ENCODE results near the gene ALOX5. TPM values are rescaled to one million over a fixed set of nuclear protein-coding genes. Genes with fewer than 3 reads are reported as not detected.
A peak's percentile ranks its signal among the peaks of the same experiment; 100 is the strongest.
"Not testable (repeated sequence)": the region's sequence is repeated elsewhere in the genome, so short reads cannot be mapped to it uniquely, and the experiment has no call there.

Gene ALOX5
- total RNA-seq (10 to 100 TPM; 11.2 to 16.9 TPM), polyA plus RNA-seq (1 to 10 TPM; 2.9 to 5.6 TPM)

GRCh38 chr10:45373576-45374349 lies at the start of gene ALOX5:
Gene ALOX5 (plus strand): TSS chr10:45374216. CDS start chr10:45374280, 64 bp downstream.
- peak; percentile 79 for DNase-seq (ENCODE audit: low spot score)
- H3K4me3 ChIP-seq (ENCODE audit: low read depth in 1 of 3, low read length in 3 of 3): peak within 1 kb of the TSS; percentile 40 to 54 (median 52)
- WGBS: 2% methylated on average over 59 of the region's 59 CpGs
- H3K9me3 ChIP-seq (ENCODE audit: control insufficient read depth in 4 of 4, low read length in 3 of 4): no peaks in the 10 kb centered on the region
- H3K27ac ChIP-seq (ENCODE audit: low read depth in 1 of 2, low read length in 2 of 2): peak within 1 kb of the TSS; percentile 31 to 46
- peaks cover 8 to 19% (median 16%) of the 10 kb centered on the region in 4 donors for H3K4me1 ChIP-seq (ENCODE audit: control insufficient read depth in 4 of 4, insufficient read depth in 4 of 4, low read length in 3 of 4)
- H3K9ac ChIP-seq (ENCODE audit: low read depth in 1 of 2, low read length in 2 of 2): no peak within 1 kb of the TSS
- H3K27me3 ChIP-seq (ENCODE audit: control insufficient read depth in 4 of 4, insufficient read depth in 4 of 4, low read length in 3 of 4): peaks cover 0 to 5% (median 2%) of the 10 kb centered on the region in 4 donors
- H3K36me3 ChIP-seq (ENCODE audit: control insufficient read depth in 4 of 4, insufficient read depth in 3 of 4, low read depth in 1 of 4, low read length in 3 of 4): no peaks in the 10 kb centered on the region
- TF ChIP-seq ATF3 (IDR thresholded peaks at IDR 0.05) (no peak), GABPA (IDR thresholded peaks at IDR 0.05 in 1 of 2, conservative IDR thresholded peaks at IDR 0.05 in 1 of 2) (no peak), FOXA2 (IDR thresholded peaks at IDR 0.05) (no peak), REST (IDR thresholded peaks at IDR 0.05) (no peak), YY1 (IDR thresholded peaks at IDR 0.05) (no peak), HNF4G (IDR thresholded peaks at IDR 0.05) (no peak), RAD21 (IDR thresholded peaks at IDR 0.05) (no peak), TAF1 (conservative IDR thresholded peaks at IDR 0.05) (no peak), SP1 (IDR thresholded peaks at IDR 0.05) (no peak), MAX (IDR thresholded peaks at IDR 0.05) (no peak), FOXA1 (IDR thresholded peaks at IDR 0.05) (no peak)

GRCh38 chr10:45325116-45325515 lies 48.9 kb upstream of the ALOX5 start:
- Histone ChIP-seq H3K27me3 (ENCODE audit: control insufficient read depth in 4 of 4, insufficient read depth in 4 of 4, low read length in 3 of 4) (no peaks in the 10 kb centered on the region), H3K9me3 (ENCODE audit: control insufficient read depth in 4 of 4, low read length in 3 of 4) (peaks cover 0 to 2% (median 0%) of the 10 kb centered on the region in 4 donors), H3K36me3 (ENCODE audit: control insufficient read depth in 4 of 4, insufficient read depth in 3 of 4, low read depth in 1 of 4, low read length in 3 of 4) (no peaks in the 10 kb centered on the region), H3K4me3 (ENCODE audit: low read depth in 1 of 3, low read length in 3 of 3) (no peak overlapping the region), H3K9ac (ENCODE audit: low read depth in 1 of 2, low read length in 2 of 2) (no peak overlapping the region), H3K4me1 (ENCODE audit: control insufficient read depth in 4 of 4, insufficient read depth in 4 of 4, low read length in 3 of 4) (no peaks in the 10 kb centered on the region), H3K27ac (ENCODE audit: low read depth in 1 of 2, low read length in 2 of 2) (no peak overlapping the region)
- 78% methylated on average over 1 of the region's 1 CpG for WGBS
- DNase-seq (ENCODE audit: low spot score): no peak
- TF ChIP-seq HNF4G (IDR thresholded peaks at IDR 0.05) (no peak), FOXA2 (IDR thresholded peaks at IDR 0.05) (no peak), RXRA (IDR thresholded peaks at IDR 0.05) (no peak), REST (IDR thresholded peaks at IDR 0.05) (no peak), GABPA (IDR thresholded peaks at IDR 0.05 in 1 of 2, conservative IDR thresholded peaks at IDR 0.05 in 1 of 2) (no peak), RAD21 (IDR thresholded peaks at IDR 0.05) (no peak), YY1 (IDR thresholded peaks at IDR 0.05) (no peak), SP1 (IDR thresholded peaks at IDR 0.05) (no peak), CTCF (IDR thresholded peaks at IDR 0.05; ENCODE audit: low read depth, low read length, missing input control) (no peak), ATF3 (IDR thresholded peaks at IDR 0.05) (no peak), MAX (IDR thresholded peaks at IDR 0.05) (no peak)

GRCh38 chr10:45326864-45327263 lies 47.2 kb upstream of the ALOX5 start:
- not testable (repeated sequence) for DNase-seq (ENCODE audit: low spot score); H3K9me3 ChIP-seq (ENCODE audit: control insufficient read depth in 4 of 4, low read length in 3 of 4); H3K4me1 ChIP-seq (ENCODE audit: control insufficient read depth in 4 of 4, insufficient read depth in 4 of 4, low read length in 3 of 4); H3K27ac ChIP-seq (ENCODE audit: low read depth in 1 of 2, low read length in 2 of 2); H3K27me3 ChIP-seq (ENCODE audit: control insufficient read depth in 4 of 4, insufficient read depth in 4 of 4, low read length in 3 of 4); H3K4me3 ChIP-seq (ENCODE audit: low read depth in 1 of 3, low read length in 3 of 3); H3K9ac ChIP-seq (ENCODE audit: low read depth in 1 of 2, low read length in 2 of 2); H3K36me3 ChIP-seq (ENCODE audit: control insufficient read depth in 4 of 4, insufficient read depth in 3 of 4, low read depth in 1 of 4, low read length in 3 of 4)
- WGBS: 98% methylated on average over 1 of the region's 1 CpG
